ENCODE measurements around the gene SBDS.
"Not testable (repeated sequence)": the region's sequence is repeated elsewhere in the genome, so short reads cannot be mapped to it uniquely, and the experiment has no call there.

The SBDS gene

GRCh38 chr7:67000601-67001258 is 5.3 kb upstream of the SBDS start:
- H3K4me3 ChIP-seq (ENCODE audit: low read depth, low read length); DNase-seq (ENCODE audit: low read depth): not testable (repeated sequence)

GRCh38 chr7:66996444-66997191 is 1.2 kb upstream of the SBDS start, which contains the start of gene TYW1:
TYW1 (plus strand) TSS chr7:66996833; CDS start chr7:66996979, 146 bp downstream.
- peak; percentile 87 for DNase-seq (ENCODE audit: low read depth)
- peak within 1 kb of the TSS; percentile 61 for H3K4me3 ChIP-seq (ENCODE audit: low read depth, low read length)

GRCh38 chr7:66994691-66995049 is 716 bp downstream of the SBDS start:
- H3K4me3 ChIP-seq (ENCODE audit: low read depth, low read length): peak overlapping the region; percentile 58
- peak; percentile 48 for DNase-seq (ENCODE audit: low read depth)

- H3K4me3 ChIP-seq (ENCODE audit: low read depth, low read length): peak overlapping the region; percentile 58
- DNase-seq (ENCODE audit: low read depth): not testable (repeated sequence)
Observed at GRCh38 chr7:66994051-66994450, 1.3 kb downstream of the SBDS start.

- DNase-seq (ENCODE audit: low read depth); H3K4me3 ChIP-seq (ENCODE audit: low read depth, low read length): not testable (repeated sequence)
Observed at GRCh38 chr7:66989552-66989951, 5.8 kb downstream of the SBDS start.

- not testable (repeated sequence) for H3K4me3 ChIP-seq (ENCODE audit: low read depth, low read length); DNase-seq (ENCODE audit: low read depth)
Observed at GRCh38 chr7:66980336-66980735, 15.1 kb downstream of the SBDS start.

- DNase-seq (ENCODE audit: low read depth); H3K4me3 ChIP-seq (ENCODE audit: low read depth, low read length): not testable (repeated sequence)
Observed at GRCh38 chr7:66979013-66979412, 16.4 kb downstream of the SBDS start.

- H3K4me3 ChIP-seq (ENCODE audit: low read depth, low read length); DNase-seq (ENCODE audit: low read depth): not testable (repeated sequence)
Observed at GRCh38 chr7:66978312-66978711, 17.1 kb downstream of the SBDS start.

- DNase-seq (ENCODE audit: low read depth): no peak
- no peak overlapping the region for H3K4me3 ChIP-seq (ENCODE audit: low read depth, low read length)
Observed at GRCh38 chr7:66974986-66975590, 20.3 kb downstream of the SBDS start.

GRCh38 chr7:66970310-66970709 is 25.1 kb downstream of the SBDS start:
- no peak for DNase-seq (ENCODE audit: low read depth)
- H3K4me3 ChIP-seq (ENCODE audit: low read depth, low read length): no peak overlapping the region

- not testable (repeated sequence) for DNase-seq (ENCODE audit: low read depth); H3K4me3 ChIP-seq (ENCODE audit: low read depth, low read length)
Observed at GRCh38 chr7:66969001-66969400, 26.4 kb downstream of the SBDS start.

GRCh38 chr7:66967029-66967428 is 28.4 kb downstream of the SBDS start:
- DNase-seq (ENCODE audit: low read depth): no peak
- H3K4me3 ChIP-seq (ENCODE audit: low read depth, low read length): no peak overlapping the region

- peak; percentile 15 for DNase-seq (ENCODE audit: low read depth)
Observed at GRCh38 chr7:66964411-66964810, 31.0 kb downstream of the SBDS start.

GRCh38 chr7:66961096-66961495 is 34.3 kb downstream of the SBDS start:
- H3K4me3 ChIP-seq (ENCODE audit: low read depth, low read length): no peak overlapping the region
- no peak for DNase-seq (ENCODE audit: low read depth)

More at GRCh38 chr7:66964411-66964810, 31.0 kb downstream of the SBDS start:
- H3K4me3 ChIP-seq (ENCODE audit: low read depth, low read length): no peak overlapping the region

- no peak overlapping the region for H3K4me3 ChIP-seq (ENCODE audit: low read depth, low read length)
- no peak for DNase-seq (ENCODE audit: low read depth)
Observed at GRCh38 chr7:66960192-66960591, 35.2 kb downstream of the SBDS start.

- no peak for DNase-seq (ENCODE audit: low read depth)
- no peak overlapping the region for H3K4me3 ChIP-seq (ENCODE audit: low read depth, low read length)
Observed at GRCh38 chr7:66958538-66959350, 36.6 kb downstream of the SBDS start.

- no peak overlapping the region for H3K4me3 ChIP-seq (ENCODE audit: low read depth, low read length)
- DNase-seq (ENCODE audit: low read depth): no peak
Observed at GRCh38 chr7:66957595-66958290, 37.6 kb downstream of the SBDS start.

- no peak overlapping the region for H3K4me3 ChIP-seq (ENCODE audit: low read depth, low read length)
- DNase-seq (ENCODE audit: low read depth): no peak
Observed at GRCh38 chr7:66953044-66953427, 42.4 kb downstream of the SBDS start.
